Effector CD4-positive, alpha-beta T cell (primary cell): ENCODE data around the gene FAM241B.
A peak's percentile ranks its signal among the peaks of the same experiment; 100 is the strongest.

Experiments used
- DNase-seq: peaks from one replicate; pipeline ENCODE4 v3.0.0-alpha.2; 2020

Gene FAM241B

DNA sequence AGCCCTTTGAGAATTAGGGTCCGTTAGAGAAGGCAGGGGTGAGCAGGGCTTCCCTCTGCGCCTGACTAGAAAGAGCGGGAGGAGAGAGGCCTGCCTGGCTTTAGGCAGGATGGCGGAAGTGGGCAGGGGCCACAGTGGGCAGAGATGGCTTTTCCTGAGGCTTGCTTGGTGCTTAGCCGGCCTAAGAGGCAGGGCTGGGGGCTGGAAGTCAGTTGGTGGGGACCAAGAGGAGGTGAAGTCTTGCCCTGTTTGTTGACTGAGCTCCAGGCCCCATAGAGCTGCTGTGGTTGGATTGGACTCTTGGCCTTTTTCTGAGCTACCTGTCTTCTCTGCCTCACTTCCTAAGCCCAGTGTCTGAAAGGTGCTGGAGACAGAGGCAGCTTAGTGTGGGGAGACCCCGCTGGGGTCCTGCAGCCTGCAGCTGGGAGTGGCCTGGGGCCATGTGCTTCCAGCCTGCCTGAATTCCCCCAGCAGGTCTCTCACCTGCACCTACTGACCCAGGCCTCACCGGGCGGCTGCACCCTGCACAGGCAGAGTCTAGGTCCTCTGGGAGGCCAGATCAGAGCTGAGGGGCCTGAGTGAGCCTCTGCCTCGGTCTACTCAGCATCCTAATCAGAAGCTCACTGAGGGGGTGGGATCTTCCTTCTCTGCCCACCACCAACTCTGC lies 4.8 kb downstream of the FAM241B start:
- no peak for DNase-seq

DNA sequence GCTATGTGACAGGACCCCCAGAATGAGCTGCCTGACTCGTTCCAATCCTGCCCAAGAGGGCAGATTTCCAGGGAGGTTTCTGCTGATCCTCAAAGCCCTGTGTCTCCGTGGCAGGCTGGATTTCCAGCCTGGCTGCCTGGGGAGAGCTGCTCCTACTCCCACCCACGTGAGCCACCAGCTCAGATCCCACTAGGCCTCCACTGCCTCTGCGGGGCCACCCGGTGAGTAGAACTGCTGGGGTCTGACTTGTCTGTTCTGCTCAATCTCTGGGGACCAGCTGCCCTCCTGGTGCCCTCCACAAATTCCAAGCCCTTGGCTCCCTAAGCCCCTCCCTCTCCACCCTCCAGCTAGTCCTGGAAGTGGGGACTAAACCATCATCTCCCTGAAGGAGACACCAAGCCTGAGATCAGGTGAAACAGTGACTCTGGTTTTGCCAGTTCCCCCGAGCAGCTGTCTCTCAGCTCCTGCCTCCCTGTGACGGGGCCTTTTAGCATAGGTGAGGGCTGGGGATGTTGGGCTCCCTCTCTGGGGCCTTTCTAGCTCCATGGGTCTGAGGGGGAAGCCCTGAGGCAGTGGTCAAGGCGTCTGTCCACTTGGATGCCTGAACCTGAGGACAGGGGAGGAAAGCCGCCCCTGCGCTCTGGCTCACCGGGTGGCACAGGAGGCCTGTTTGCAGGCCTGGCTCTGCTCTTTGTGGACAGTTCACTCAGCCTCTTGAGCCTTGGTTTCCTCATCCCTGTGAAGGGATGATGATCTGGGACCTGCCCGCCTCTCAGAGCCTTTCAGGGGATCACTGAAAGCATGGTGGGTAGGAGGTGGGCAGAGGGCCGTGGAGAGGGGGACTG lies 5.6 kb downstream of the FAM241B start:
- DNase-seq, result no peak

GRCh38 chr10:69636273-69636575 lies 6.2 kb downstream of the FAM241B start:
- DNase-seq, result no peak

DNA sequence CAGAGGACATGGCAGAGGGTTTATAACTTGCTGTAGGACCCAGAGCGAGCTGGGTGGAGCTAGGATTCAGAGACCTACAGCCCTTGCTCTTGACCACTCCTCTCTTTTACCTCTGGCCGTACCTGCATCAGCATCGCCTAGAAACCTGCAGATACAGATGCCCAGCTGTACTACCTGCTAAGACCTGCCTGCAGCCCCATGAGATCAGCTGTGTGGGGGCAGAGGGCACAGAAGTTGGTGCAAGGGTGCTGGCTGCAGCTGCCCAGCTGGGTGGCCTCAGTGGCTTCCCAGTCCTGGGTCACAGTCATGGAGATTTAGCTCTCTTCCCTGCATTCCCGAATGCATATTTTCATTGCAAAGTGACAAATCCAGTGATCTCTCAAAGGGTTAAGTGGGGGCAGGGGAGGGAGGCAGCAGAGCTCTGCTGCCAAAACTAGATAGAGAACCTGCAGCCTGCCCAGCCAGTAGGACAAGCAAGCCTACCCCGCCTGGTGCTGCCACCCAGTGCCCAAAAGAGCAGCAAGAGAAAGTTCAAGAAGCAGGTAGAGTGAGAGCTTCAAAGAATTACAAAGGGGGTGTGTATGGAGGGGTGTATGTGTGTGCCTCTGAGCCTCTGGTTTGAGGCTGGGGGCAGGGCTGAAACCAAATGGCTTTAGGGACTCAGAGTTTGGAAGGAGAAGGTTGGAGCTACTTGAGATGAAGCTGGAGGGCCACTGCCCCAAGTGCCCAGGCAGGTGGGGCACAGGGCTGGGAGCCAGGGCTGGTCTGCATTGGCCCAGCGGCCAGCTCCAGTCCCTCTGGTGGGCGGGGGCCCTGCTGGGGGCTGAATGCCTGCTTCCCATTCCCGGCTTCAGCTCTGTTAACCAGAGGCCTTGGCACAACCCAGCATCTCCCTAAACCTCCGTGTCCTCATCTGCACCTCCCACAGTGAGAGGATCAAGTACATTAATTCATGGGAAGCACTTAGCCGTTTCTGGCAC lies 6.9 kb downstream of the FAM241B start:
- no peak for DNase-seq

GRCh38 chr10:69638642-69639041 lies 8.6 kb downstream of the FAM241B start:
- DNase-seq, result no peak

DNA sequence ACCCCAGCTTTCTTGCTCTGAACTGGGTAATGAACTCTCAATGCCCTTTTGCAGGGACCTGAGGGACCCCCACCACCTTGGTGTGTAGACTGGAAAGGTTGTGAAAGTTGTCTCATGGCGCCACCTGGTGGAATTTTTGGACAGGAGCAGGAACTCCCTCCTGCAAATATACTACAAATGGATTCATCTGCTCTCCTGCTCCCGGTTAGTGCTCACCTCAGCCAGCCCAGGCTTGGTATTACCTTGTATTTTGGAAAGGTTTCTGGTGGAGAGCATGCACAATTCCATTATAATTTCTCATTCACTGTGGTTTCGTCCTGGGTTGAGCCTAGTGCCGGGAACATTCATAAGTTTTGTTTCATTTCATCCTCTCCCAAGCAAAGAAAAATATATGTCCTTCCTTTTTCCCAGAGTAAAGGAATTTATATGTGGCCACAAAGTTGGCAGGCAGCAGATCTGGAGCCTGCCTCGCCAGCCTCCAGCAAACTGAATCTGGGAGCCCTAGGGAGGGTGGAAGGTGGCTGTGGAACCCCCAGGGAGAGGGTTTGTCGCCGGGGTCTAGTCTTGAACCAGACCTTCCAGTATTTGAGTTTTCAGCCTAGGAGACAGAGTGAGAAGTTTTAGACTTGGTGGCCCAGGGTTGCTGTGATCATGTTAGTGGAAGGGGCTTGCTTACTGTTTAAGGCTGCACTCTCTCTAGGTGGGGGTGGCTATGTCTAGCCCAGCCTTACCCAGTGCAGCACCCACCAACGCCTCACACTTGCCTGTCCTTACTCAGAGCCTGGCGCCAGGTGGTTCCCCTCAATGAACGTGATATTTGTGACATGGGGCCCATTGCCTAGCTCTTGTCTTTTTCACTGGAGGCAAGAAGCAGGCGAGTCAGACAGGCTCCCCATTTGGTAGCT lies 9.5 kb downstream of the FAM241B start:
- peak; percentile 69 for DNase-seq

DNA sequence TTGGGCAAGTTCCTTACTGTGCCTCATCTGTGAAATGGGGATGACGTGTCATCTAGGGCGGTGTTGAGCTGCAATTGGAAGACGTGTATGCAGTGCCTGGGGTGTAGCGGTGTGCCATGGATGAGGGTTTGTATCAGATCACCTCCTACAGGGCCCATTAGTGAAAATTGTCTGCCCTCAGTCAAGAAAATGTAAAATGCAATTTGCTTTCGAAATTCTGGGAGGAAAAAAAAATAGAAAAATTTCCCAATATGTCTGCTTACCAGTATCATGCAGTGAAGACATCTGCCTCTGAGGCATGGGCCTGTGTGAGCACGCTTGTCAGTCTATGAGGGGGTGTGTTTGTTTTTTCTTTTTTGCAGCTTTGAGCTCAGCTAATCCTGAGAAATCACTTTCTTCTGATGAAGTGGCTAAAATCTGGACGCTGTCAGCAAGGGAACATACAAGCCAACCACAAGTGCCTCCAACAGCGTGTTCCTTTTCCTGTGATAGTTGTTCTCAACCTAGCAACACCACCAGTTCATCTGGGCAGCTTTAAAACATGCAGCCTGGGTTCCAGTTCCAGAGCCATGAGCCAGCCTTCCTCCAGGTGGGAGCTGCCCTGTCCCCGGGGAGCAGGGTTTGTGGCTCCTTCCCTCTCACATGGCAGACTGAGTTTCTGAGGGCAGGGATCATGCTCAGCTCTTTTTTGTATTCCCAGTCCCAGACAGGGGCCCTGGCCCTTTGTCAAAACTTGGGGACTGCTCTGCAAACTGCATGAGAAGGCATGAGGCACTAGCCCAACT lies 10.3 kb downstream of the FAM241B start:
- no peak for DNase-seq

DNA sequence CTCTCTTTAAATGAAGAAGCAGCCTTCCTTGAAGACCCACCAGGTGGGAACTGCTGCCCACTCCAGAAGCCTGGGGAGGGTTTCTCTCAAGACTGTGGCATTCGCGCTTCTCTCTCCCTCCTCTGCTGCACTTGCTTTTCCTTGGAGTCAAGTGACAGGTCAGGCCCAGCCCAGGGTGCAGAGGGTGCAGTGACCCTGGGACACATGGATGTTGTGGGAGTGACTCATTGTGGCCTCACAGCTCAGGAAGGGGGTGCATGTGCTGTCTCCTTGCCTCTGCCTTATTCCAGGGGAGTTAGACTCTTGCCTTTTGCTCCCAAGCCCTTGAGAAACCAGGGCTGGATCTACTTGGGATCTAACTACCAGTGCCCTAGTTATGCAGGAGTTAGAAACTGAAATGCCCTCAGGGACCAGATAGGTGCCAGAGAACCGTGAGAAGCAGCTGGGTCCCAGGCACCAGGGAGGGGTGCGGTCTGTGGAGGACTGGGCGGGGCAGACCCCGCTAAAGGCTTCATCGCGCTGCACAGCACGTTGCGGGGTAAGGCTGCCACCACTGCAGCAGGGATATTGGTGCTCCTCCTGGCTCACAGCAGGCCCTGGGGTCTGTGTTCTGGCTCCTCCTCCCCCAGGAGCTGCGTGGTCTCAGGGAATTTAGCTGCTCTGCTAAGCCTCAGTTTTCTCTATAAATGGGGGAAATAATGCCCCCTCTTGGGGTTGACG lies 11.4 kb downstream of the FAM241B start:
- DNase-seq, result no peak

- no peak for DNase-seq
Observed at GRCh38 chr10:69642747-69643146, 12.7 kb downstream of the FAM241B start.

DNA sequence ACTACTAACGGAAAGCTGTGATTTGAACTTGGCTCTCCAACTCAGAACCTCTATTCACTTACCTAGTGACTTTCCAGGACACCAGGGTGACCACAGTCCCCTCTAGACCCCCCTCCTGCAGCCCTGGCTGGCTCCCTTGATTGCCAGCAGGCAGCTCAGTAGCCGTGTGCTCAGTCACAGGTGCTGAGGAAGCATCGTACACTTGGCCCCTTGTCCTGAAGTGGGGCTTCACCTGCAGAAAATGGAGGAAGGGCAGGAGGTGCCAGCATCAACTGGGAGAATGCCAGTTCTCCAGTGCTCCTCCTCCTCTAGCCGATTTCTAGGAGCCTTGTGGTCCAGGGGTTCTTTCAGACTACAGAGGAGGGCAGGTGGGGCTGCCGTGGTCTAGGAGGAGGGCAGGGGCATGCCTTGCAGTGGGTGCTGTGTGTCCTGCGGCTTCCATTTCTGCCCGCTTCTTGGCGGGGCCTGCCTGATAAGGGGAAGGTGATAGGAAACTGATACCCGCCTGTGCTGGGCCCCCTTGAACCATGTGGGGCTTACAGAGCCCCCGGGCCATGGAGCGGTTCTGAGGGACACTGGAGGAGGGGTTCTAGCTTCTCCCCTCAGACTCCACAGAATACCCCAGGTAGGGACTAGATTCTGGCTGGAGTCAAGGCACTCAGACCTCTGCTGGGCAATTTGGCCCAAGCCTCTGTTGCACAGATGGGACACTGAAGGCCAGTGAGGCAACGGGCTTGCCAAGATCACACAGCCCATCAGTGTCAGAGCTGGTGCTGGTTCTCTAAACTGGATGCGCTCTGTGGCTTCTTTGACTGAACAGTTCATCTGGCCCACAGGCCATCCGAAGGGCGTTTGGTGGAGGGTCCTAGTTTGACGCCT lies 14.0 kb downstream of the FAM241B start:
- DNase-seq, result no peak

DNA sequence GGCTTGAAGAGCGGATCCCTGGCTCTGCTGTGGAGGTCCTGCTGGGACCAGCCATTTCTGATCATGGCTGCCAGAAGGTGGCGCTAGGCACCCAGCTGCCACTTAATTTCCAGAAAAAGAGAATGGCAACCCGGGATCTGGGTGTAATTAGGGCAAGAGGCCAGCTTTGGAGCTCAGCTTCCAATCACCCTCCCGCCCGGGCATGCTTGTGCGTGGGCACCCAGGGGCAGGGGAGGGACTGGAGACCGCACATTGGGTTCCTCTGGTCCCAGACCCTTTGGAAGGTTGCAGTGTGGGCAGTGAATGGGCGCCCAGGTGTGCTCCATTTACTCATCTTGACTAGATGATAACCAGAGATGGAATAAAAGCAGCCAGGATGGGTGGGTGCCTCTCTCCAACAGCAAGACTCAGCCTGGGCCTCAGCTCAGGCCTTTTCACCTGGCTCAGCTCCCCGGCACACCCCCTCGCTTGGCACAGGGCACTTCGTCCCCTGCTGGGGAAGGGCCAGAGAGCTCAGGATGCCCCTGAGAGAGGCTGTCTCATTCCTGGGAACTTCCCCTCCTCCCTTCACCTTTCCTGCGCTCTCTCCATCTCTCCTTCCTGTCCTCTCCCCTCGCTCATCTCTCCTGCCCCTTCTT lies 14.7 kb downstream of the FAM241B start:
- DNase-seq, result no peak

- DNase-seq, result no peak
Observed at GRCh38 chr10:69645296-69646184, 15.5 kb downstream of the FAM241B start.

DNA sequence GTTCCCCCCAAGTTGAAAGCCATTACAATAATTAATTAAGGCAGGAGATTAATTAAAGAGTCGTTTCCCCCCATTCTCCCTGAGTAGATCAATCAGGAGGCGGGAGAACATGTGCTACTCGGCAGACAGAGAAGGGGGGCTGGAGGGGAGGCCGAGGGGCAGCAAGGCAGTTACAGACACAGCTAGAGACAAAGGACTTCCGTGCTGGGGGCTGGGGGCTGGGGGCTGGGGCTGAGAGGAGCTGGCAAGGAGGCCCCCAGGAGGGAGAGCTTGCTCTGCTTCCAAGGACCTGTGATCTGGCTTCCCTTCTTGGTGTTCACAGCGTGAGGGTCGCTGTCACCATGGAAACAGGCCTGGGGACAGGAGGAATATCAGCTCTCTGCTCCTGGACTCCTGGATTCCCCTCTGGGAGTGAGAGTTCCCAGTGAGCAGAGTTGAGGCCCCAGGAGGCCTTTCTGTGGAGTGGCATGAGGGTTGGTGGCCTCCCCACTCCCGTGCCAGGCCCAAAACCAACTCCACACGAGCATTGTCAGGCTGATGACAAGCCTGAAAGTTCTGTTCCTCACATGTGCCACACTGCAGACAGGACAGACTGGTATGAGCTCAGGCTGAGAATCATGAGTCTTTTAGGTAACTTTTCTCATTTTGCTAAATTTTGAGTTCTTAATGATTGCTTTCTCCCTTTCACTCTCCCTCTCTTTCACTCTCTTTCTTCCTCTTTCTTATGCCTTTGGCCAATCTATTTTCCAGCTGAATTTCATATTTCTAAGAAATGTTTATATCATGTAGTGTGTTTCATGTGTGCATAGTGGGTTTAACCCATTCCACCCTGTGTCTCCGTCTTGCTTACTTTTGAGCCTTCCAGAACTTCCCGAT lies 16.4 kb downstream of the FAM241B start:
- no peak for DNase-seq

- DNase-seq, result no peak
Observed at GRCh38 chr10:69647126-69647525, 17.1 kb downstream of the FAM241B start.

- no peak for DNase-seq
Observed at GRCh38 chr10:69647819-69648218, 17.8 kb downstream of the FAM241B start.

GRCh38 chr10:69648461-69648860 lies 18.4 kb downstream of the FAM241B start:
- no peak for DNase-seq
